ENCODE measurements around the gene GABARAP.

GABARAP gene

DNA sequence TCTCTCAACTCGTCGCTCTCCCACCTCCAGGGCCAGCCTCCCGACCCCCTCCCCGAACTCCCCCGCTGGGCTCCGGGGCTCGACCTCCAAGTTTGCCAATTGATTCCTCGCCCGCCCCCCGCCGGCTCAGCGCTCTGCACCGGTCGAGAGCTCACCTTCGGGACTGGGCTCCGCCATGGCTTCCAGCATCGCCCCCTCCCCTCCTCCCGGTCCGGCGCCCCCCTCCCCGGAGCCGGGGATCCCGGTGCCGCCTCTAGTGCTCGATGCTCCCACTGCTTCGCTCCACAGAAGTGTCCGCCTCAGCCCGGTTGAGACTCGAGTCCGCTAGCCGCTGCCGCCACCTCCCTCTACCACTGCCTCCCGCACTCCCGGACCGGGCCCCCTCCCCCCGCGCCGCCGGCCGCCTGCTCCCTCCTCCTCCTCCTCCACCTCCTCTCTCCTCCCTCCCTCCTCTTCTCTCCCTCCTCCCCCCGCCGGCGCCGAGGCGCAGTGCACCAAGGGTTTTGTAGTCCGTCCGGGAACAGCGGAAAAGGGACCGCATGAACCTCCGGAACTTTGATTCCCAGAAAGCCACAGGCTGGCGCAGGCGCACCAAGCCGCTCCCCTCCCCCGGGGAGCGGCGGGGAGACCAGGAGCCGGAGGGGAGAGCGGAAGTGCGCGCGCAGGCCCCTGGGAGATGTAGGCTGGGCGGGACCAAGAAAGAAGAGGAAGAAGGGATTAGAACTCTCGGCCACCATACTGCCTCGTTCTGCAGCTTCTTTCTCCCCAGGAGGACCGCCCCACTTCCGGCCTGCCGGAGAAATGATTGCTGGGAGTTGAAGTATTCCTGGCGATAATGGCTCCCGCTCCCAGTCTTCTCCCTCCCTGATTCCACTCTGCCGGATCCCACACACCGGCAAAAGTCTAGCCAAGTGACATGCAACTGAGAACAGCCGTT, 2.9 kb downstream of the GABARAP start, which contains the start of gene PHF23:
Gene PHF23, minus strand, starts transcription at position 367 of the 937 bp plus-strand sequence. Its CDS starts 178 bp downstream, at position 189.
- peak; percentile 96 to 97 for DNase-seq

DNA sequence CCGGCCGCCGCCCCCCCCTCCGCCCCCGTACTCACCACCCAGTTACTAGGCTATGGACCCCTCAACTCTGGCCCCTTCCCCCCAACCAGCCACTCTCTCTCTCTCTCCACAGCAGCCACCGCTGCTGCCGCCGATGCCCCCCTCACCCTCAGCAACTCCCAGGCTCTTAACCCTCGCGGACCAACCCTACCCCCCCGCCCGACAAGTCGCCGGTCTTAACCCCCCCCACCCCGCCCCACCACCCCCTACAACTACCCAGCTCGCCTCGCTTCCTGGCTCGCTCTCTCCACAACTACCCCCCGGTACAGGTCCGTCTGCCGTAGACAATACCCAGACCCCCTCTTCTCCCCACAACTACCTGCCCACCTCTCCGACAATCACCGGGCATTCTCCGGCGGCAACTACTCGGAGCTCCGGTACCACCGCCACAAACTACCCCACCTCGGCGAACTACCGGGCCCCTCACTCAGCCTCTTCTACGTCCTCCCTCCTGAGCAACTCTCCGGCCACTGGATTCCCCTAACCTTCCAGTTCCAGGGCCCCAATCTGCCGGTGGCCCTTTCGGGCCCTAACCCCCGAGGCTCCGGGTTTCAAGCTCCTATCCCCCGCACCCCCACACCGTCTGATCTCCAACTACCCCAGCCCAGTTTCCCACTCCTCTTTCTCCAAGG, 3.7 kb downstream of the GABARAP start:
- DNase-seq: no peak

DNA sequence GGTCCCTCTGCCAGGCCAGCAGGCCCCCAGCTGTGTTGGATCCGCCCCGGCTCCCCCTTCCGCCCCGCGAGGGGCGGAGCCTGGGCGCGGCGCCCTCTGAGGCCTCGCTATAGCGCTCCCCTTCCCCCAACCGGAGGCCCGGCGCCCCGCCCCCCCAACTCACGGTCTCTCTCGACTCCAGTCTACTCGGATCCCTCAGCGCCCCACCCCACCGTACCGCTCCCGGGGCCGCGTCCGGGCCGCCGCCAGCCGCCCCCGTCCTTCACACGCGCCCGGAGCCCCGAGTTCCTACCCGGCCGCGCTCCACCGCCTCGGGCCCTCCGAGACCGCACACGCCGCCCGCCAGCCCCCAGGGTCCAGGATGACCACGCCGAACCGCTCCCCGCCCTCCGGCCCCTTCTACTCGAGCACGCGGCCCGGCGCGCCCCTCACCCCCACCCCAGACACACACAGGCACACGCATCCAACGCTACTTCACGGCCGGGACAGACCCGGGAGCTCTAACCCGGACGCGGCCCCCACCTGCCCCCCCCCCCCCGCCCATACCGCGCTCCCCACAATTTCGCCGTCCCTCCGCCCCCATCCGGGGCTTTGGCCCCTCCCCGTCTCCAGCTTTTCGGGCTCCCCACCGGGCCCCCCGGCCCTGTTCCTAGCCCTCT, 4.4 kb downstream of the GABARAP start:
- DNase-seq: peak; percentile 81 to 85

DNA sequence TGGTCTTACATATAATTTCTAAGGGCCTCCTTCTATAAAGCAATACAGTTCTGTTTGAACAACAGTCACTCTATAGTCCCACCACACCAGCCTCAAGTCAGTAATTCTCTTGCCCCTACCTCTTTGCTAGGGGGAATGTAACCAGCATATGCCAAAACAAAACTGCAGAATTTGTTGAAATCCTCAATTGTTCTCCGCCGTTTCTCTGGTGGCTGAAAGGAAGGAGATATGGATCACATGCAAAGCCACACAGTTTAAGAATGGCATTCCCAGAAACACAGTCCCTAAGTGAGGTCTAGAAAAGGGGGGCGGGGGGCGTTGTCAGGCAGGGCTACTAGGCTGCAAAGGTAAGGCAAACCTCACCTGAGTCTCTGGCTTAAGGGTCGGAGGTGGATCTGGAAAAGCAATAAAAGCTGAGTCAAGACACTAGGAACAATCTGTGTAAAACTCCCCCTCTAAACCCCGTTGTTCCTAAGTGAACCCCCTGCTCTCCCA, 4.9 kb downstream of the GABARAP start:
- DNase-seq: no peak

DNA sequence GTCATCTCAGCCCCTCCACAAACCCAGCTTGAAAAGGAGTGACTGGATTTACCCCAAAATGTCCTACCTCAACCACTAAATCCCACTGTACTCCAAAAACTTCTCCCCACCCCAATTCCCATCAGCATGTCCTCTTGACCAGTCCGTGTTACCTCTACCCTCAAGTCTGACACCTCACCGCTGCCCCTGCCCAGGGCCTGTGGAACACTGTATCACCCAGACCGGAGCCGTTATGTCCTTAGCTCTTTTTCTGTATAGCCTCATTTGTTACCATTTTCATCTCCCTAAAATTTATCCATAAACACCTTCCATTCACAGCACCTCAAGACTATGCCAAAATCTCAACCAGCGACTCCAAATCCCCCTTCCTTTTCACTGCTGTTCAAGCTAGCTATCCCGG, 5.4 kb downstream of the GABARAP start:
- DNase-seq: no peak

DNA sequence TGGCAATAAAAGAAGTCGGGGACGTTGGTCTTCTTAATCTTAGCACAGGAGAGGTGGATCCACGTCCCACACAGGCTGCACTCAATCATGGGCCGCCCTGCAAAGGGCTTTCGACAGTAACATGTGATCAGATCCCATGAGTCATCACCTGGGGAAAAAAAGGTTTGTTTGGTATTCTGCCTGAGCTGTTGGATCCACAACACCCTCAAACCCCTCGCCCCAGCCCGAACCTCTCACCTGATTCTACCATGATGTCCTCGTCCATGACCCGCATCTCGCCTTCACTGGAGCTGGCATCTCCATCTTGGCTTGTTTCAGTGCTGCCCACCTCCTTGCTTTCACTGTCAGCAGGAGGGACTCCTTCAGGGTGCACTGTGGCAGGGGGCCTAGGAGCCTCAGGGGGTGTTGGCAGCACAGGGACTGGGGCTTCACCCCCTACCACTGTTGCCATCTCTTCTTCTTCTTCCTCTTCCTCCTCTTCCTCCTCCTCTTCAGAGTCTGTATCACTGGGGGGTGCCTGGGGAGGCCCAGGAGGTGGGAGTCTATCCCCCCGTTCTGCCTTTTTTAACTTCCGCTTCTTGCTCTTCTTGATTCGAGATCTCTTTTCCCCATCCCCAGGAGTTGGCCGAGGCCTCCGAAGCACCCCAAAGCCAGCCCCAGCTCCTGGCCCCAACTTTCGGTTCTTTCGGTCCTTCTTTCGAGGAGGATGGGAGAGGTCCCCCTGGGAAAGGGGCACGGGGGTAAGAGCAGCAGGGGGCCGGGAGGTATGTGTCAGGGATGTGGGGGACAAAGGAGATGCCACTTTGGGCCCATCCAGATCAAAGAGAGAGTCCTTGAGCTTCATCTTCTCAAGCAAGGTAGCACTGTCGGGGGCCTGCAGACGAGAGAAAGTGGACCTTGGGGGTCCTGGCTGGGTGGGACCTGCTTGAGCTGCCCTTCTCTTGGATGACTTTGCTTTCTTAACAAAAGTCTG, 6.3 kb downstream of the GABARAP start:
- DNase-seq: no peak

DNA sequence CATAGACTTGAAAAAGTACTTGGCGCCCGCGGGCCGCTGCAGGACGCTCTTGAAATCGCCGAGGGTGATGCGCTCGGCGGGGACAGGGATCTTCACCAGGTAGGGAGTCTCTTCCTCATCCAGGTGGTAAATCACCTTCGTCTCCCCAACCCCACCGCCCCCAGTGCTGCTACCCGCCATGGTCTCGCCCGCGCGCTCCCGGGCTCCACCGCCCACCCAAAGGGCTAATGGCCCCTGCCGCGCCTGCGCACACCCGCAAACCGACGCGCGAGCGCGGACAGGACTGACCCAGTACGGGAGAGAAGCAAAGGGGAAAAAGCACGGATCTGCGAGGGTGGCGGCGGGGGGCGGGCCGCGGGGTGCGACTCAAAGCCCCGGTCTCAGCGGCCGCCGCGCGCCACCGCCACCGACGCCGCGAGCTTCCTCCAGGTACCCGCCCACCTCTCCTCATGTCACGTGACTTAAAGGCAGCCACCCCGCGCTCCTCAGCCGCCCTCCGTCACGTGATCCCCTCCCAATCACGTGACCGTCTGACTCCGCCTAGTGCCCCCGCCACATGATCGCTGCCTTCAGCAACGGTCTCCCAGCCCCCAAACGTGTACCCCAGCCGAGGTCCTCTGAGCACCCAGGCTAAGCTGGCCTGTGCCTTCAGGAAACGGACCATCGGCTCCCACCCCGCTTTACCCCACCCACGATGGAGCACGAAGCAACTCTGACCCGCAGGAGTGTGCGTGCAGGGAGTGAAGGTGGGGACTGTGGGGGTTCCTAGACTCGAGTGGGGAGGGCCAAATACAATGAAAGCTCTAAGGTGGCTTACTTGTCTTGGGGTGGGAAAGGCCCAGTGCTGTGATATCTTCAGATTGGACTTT, 7.9 kb downstream of the GABARAP start, which contains the start of gene DVL2:
Gene DVL2, minus strand, starts transcription at position 435 of the 869 bp plus-strand sequence. Its CDS starts 255 bp downstream, at position 180.
- DNase-seq: peak; percentile 93

DNA sequence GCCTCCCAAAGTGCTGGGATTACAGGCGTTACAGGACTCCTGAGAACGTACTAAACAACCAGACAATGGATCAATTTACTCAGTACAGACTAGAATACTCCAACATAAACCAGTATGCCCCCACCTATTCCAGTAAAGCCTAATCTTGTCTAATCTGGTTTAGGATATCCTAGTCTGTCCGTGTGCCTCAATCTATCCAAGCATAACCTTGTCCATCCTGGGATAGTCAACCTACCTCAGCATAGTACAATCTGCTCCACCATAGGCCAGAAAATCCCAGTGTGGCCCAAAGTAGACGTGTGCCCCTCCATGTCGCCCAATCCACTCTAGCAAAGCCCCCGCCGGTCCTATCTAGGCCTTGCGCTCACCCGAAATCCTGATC, 8.6 kb downstream of the GABARAP start:
- no peak for DNase-seq

DNA sequence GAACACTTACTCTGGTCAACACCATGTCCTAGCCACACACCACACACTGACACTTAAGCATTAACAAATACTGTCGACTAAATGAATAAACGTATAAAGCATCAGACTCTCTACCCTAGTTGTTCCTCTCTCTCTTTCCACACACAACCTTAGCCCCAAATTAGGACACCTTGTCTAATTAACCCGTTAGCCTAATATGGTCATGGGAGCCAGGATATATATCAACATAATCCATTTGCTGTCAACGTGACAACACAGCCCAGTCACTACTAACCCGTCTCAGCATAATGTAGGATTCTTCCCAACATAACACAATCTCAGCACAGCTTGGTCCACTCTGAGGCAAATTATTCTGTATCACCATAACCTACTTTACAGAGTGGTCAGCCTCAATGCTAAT, 10.1 kb downstream of the GABARAP start:
- no peak for DNase-seq

DNA sequence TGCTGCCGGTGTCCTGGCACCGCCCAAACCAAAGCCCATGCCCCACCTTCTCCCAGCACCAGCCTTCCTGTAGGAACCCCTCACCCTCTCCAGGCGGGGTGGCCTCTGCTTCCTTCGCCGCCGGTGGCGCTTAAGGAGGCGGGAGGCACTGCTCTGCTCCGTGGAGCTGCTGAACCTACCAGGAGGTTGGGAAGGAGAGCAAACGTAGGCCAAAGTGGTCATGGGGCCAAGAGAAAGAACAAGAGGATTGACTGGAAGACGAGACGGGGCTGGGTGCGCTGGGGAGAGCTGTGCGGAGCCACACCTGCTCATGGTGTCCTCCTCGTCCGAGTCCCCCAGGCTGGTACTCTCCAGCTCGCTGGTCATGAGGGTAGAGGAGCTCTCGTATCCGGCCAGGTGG, 12.7 kb downstream of the GABARAP start:
- DNase-seq: no peak

DNA sequence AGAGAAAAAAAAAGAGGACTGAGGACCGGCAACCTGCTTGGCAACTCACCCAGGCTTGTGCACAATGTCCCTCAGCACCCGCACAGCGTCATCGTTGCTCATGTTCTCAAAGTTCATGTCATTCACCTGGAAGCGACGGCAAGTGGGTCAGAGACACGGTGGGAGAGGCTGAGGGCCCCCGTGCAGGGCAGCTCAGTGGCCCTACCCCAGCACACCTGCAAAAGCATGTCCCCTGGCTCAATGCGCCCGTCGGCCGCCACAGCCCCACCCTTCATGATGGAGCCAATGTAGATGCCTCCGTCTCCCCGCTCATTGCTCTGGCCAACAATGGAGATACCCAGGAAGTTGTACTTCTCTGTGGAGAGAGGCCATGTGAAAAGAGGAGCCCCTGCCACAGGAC, 13.3 kb downstream of the GABARAP start:
- no peak for DNase-seq

DNA sequence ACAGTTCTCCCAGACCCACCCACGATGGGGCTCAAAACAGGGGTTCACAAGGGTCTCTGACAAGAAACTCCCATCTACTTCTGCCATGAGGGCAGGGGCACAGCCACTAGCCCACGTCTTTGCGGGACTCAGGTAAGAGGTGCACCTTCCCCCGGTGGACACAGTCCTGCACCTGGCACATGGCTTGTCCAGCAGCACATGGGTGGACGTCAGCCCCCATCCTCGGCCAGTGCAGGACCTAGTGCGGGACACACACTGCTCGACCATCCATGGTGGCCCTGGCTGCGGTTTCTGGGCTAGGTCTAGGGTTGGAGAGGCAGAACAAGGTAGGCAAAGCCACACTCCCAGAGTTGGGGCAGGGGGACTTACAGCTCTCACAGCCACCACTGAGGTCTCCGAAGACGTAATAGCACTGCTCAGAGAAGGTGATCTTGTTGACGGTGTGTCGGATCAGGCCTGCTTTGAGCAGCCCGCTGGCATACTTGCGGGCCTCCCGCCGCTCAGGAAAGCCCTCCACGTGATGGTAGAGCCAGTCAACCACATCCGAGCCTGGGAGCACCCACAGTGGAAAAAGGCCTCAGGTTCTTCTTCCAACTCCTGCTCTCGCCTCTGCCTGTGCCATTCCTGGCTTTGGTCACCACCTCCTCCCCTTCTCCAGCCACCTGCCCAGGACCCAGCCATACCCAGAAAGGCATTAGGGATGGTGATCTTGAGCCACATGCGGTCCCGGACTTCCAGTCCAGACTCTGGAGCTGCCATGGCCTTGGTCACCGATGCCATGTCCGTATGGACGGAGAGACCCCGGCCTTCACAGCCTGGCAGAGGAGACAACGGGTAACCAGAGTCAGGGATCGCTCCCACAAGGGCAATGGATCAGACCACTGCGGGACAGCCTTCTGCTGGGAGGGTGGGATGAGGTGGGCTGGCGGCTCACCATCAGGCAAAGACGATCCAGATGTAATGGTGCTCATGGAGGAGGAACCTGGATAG, 15.2 kb downstream of the GABARAP start:
- DNase-seq: no peak

DNA sequence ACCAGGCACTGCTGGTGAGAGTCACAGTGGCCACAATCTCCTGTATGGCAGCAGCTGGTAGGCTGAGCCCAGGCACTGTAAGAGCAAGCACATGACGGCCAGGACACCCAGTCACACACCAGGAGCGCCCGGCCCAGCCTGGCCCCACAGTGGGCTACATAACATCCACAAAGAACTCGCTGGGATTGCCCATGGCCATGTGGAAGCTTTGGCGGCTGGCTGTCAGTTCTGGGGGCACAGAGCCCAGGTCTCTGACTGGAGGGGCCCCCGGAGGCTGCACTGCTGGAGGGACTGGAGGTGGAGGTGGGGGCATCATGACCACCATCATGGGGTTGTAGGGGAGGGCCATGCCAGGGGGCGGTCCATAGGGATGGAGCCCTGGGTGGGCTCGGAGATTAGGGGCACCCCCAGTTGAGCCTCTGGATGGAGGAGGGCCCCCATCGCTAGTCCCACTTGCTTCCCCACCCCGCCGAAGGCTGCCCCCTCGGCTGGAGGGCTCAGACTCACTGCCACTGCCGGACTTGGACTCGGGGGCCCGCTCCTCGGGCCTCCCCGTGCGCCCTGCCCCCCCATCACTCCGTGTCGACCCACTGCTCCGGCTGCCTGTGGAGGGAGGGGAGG, 16.4 kb downstream of the GABARAP start:
- DNase-seq: no peak

DNA sequence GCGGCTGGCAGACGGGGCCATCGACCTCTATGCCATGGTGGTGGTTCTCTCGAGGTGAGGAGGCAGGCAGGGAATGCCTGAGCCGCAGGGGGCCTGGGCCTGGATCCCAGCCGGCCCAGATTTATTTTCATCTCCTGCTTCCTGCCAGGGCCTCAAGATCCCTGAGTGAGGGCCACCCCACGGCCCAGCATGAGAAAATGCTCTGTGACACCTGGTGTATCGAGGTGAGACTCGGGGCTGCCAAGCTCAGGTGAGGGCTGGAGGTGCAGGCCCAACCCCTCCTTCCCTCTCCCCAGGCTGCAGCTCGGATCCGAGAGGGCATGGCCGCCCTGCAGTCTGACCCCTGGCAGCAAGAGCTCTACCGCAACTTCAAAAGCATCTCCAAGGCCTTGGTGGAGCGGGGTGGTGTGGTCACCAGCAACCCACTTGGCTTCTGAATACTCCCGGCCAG, 17.6 kb downstream of the GABARAP start:
- DNase-seq: no peak

DNA sequence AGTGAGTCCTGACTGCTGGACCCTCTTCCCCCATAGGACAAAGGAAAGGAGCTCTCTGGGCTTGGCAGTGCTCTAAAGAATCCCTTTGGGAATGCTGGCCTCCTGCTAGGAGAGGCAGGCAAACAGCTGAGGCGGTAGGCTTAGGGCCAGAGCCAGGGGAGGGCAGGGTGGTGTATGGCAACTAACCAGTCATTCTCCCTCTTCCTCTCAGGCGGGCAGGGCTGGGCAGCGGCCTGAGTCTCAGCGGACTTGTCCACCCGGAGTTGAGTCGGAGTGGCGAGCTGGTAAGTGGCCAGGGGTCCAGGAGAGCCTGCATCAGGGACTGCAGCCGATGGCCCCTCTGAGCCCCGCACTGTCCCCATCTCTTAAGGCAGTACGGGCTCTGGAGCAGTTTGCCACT, 18.1 kb downstream of the GABARAP start:
- no peak for DNase-seq

DNA sequence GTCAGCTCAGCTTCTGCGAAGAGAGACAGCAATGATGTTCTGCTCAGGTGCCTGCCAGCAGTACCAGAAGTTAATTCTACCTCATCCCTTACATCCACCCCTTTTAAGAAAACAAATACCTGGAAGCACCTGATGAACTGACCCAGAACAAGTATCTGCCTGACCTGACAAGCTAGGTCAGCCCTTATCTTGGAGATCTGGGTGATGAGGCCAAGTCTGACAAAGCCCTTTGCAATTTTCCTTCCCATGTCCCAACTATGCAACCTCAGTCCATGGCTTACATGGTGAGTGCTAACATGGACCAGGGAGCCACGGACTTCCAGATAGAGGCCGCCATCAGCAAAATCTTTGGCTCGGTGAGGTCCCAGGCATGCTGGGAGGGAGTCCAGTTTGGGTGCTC, 18.9 kb downstream of the GABARAP start:
- no peak for DNase-seq

DNA sequence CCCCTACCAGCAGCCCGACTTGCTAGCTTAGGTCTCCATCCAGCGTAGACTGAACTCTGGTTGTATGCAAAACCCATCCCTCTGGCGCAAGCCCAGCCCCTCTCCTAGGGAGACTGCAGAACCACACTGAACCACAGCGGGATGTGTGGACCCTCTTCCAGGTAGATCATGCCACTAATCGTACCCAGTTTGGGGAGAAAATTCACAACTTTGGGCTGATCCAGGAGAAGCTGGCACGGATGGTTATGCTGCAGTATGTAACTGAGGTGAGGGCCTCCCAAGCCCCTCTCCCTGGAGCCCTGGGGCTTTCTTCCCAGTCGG, 19.3 kb downstream of the GABARAP start:
- DNase-seq: no peak

DNA sequence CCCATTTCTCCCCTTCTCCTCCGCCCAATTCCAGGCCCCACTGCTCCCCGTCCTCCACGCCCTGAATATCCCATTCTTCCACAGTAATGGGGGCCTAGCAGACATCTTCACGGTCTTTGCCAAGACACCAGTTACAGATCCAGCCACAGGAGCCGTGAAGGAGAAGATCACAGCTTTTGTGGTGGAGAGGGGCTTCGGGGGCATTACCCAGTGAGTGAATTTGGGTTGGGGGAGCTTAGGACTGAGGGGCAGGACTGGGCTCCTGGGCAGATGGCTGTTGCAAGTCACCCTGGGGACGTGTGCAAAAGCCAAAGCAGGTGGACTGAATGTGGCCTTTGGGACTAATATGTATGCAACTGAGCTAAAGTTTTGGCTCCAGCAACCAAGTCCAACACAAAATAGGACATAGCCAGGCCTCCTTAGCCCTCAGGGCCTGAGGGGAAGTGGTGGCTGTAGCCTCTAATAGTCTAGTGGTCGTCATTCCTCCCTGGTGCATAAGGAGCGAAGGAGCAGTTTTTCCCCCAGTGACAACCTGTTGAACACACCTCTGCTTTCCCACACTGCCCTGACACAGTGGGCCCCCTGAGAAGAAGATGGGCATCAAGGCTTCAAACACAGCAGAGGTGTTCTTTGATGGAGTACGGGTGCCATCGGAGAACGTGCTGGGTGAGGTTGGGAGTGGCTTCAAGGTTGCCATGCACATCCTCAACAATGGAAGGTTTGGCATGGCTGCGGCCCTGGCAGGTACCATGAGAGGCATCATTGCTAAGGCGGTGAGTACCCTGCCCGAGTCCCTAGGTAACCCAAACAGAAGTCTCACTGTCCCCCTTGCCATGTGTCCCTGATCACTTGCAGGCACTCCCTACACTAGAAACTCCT, 19.9 kb downstream of the GABARAP start:
- no peak for DNase-seq
